Endothelial cell of umbilical vein (primary cell): ENCODE measurements around the gene PRKAG2. TPM values are rescaled to one million over a fixed set of nuclear protein-coding genes. Genes with fewer than 3 reads are reported as not detected.

Experiments used
- BruUV-seq: library from RNA; stranded (reverse); fragments of 400-500 nt; replicated peaks from 2 replicates; lab custom pipeline; 2021; lab: Mats Ljungman, UMichigan
- CTCF ChIA-PET: fragments of 300-600, 350-600 bp; sonication (Branson Sonifier 250); formaldehyde crosslinking; loops from one replicate; lab custom pipeline; 2021; ENCODE audit warnings: antibody characterized with exemption, inconsistent platforms; lab: Charles Lee
- POLR2A ChIA-PET: fragments of 300-600, 350-600 bp; sonication (Branson Sonifier 250); formaldehyde crosslinking; loops from one replicate; lab custom pipeline; 2021; ENCODE audit warnings: antibody characterized with exemption, inconsistent platforms; lab: Charles Lee
- DNase-seq: peaks from one replicate; pipeline ENCODE4 v3.0.0-alpha.2; 2011; ENCODE audit warnings: low read depth, low spot score
- FAIRE-seq: peaks from 2 replicates; lab custom pipeline; 2011; peaks lifted over from hg19 to GRCh38; lab: Jason Lieb, UNC
- H2AFZ ChIP-seq: 2 replicates; pipeline ENCODE4 v1.6.0; 2012; ENCODE audit warnings: low read depth, low read length, control low read depth, inconsistent platforms
- H3K27ac ChIP-seq: 2 replicates; pipeline ENCODE4 v1.5.1; 2011; ENCODE audit warnings: low read depth, mild to moderate bottlenecking, control low read depth, low read length, moderate library complexity; ENCODE audit not compliant: insufficient read depth
- H3K27me3 ChIP-seq, 2 experiments: 2 replicates each; pipeline versions ENCODE4 v1.6.0 to v1.6.1; 2011; ENCODE audit warnings: low read length in 2 of 2, mixed read lengths in 1 of 2; ENCODE audit not compliant: control insufficient read depth in 2 of 2, insufficient read depth in 2 of 2
- H3K36me3 ChIP-seq, 2 experiments: 2 replicates in 1 of 2; 3 replicates in 1 of 2; pipeline ENCODE4 v1.5.1; 2011; ENCODE audit warnings: low read length in 2 of 2, mild to moderate bottlenecking in 1 of 2, moderate library complexity in 1 of 2; ENCODE audit not compliant: control insufficient read depth in 2 of 2, insufficient read depth in 2 of 2; ENCODE audit errors: extremely low read depth in 1 of 2
- H3K4me1 ChIP-seq: 3 replicates; pipeline ENCODE4 v1.5.1; 2011; ENCODE audit warnings: mild to moderate bottlenecking, low read length; ENCODE audit not compliant: control insufficient read depth, insufficient read depth; ENCODE audit errors: extremely low read depth
- H3K4me2 ChIP-seq: 2 replicates; pipeline ENCODE4 v1.6.1; 2011; ENCODE audit warnings: low read length, control low read depth, mixed read lengths; ENCODE audit not compliant: insufficient read depth
- H3K4me3 ChIP-seq, 3 experiments: fragments of 200-600 bp in 1 of 3; sonication (generic), shearing (Covaris generic) in 1 of 3; replicated peaks in 1 of 3; 2 replicates each; pipeline ENCODE4 v1.5.1; 2011 to 2016; ENCODE audit warnings: control low read depth in 3 of 3, low read length in 3 of 3, mild to moderate bottlenecking in 2 of 3, inconsistent platforms in 1 of 3, low read depth in 1 of 3, moderate library complexity in 1 of 3; ENCODE audit not compliant: insufficient read depth in 1 of 3
- H3K79me2 ChIP-seq: 2 replicates; pipeline ENCODE4 v1.6.0; 2012; ENCODE audit warnings: low read length, inconsistent platforms; ENCODE audit not compliant: control insufficient read depth, insufficient read depth
- H3K9ac ChIP-seq: replicated peaks from 2 replicates; pipeline ENCODE3; 2011; ENCODE audit warnings: low read length, control low read depth; ENCODE audit not compliant: insufficient read depth; ENCODE audit errors: extremely low read depth
- H3K9me1 ChIP-seq: replicated peaks from 3 replicates; pipeline ENCODE4 v1.6.0; 2011; ENCODE audit warnings: mild to moderate bottlenecking, low read length; ENCODE audit not compliant: control insufficient read depth, insufficient read depth; ENCODE audit errors: extremely low read depth
- H3K9me3 ChIP-seq: replicated peaks from 2 replicates; pipeline ENCODE4 v1.5.1; 2012; ENCODE audit warnings: low read length, inconsistent platforms; ENCODE audit not compliant: control insufficient read depth, insufficient read depth
- H4K20me1 ChIP-seq: replicated peaks from 2 replicates; pipeline ENCODE3; 2011; ENCODE audit warnings: mild to moderate bottlenecking, low read length; ENCODE audit not compliant: control insufficient read depth, insufficient read depth; ENCODE audit errors: extremely low read depth
- CTCF ChIP-seq, 2 donors: IDR thresholded peaks; 1 replicate in 1 of 2; 2 replicates in 1 of 2; pipeline ENCODE4 v1.5.1; 2011; ENCODE audit warnings: low read length in 2 of 2, mild to moderate bottlenecking in 2 of 2, moderate library complexity in 2 of 2, control low read depth in 1 of 2, inconsistent platforms in 1 of 2, low read depth in 1 of 2; ENCODE audit not compliant: insufficient read depth in 1 of 2; ENCODE audit errors: extremely low read depth in 1 of 2
- EZH2 ChIP-seq: IDR thresholded peaks from 2 replicates; pipeline ENCODE4 v1.6.1; 2012; ENCODE audit warnings: borderline replicate concordance, low read depth, mild to moderate bottlenecking, moderate library complexity, low read length, inconsistent platforms; ENCODE audit not compliant: severe bottlenecking
- FOS ChIP-seq: IDR thresholded peaks from 2 replicates; pipeline ENCODE4 v1.6.1; 2011; ENCODE audit warnings: mild to moderate bottlenecking, low read length, moderate library complexity, borderline replicate concordance; ENCODE audit not compliant: insufficient read depth
- GATA2 ChIP-seq: IDR thresholded peaks from 2 replicates; pipeline ENCODE4 v1.7.0; 2011; ENCODE audit warnings: low read depth, mild to moderate bottlenecking, moderate library complexity, mixed read lengths, low read length; ENCODE audit not compliant: insufficient read length, insufficient read depth
- JUN ChIP-seq: IDR thresholded peaks from 2 replicates; pipeline ENCODE4 v1.6.1; 2011; ENCODE audit warnings: borderline replicate concordance, low read depth; ENCODE audit not compliant: insufficient read length, insufficient read depth
- MYC ChIP-seq: IDR thresholded peaks from one replicate; pipeline ENCODE4 v1.6.1; 2011; ENCODE audit warnings: mild to moderate bottlenecking, low read depth, low read length
- POLR2A ChIP-seq: IDR thresholded peaks from 2 replicates; pipeline ENCODE4 v1.6.1; 2012; ENCODE audit warnings: low read depth, mild to moderate bottlenecking, control low read depth, low read length
- POLR2AphosphoS5 ChIP-seq: IDR thresholded peaks from 2 replicates; pipeline ENCODE4 v1.6.1; 2012; ENCODE audit warnings: low read depth, mild to moderate bottlenecking, control low read depth, low read length, moderate library complexity; ENCODE audit not compliant: insufficient read depth
- dilution Hi-C: fragments of 300-500 bp; cut with MboI; formaldehyde crosslinking; loops from one replicate; pipeline ENCODE4 v1.15.0; 2019; ENCODE audit warnings: low sequenced_read_pairs; ENCODE audit not compliant: extremely low pct_ligation_motif_present
- intact Hi-C: fragments of 100-400 bp; cut with micrococcal nuclease; formaldehyde crosslinking; loops from one replicate; pipeline ENCODE4 v1.10.0; 2022
- polyA plus RNA-seq, 4 experiments: library from polyadenylated mRNA; depleted of rRNA in 3 of 4; stranded (reverse) in 3 of 4; unstranded in 1 of 4; fragments of >200 nt; gene quantifications; 2 replicates each; pipeline versions ENCODE4 v1.2.1 to v1.2.3, GENCODE V29; 2011 to 2012; ENCODE audit warnings: missing spikeins in 1 of 4
- total RNA-seq: library from RNA; stranded (reverse); gene quantifications from 2 replicates; pipeline ENCODE4 v1.2.3, GENCODE V29; 2021
- TF ChIP-seq, protein P1 (sequence below): IDR thresholded peaks from 2 replicates; pipeline ENCODE4 v1.6.1; 2011; ENCODE audit not compliant: insufficient read depth, insufficient read length

The PRKAG2 gene
- total and polyA plus RNA-seq, 2 donors (not counting 3 experiments of a cell fraction or from before 2014, with no cell fraction given) = 19.3 to 51.5 TPM

GRCh38 chr7:151715666-151716315 is 161.1 kb downstream of the PRKAG2 start:
- BruUV-seq = no TSS peak
- ChIA-PET CTCF (no interaction called here), POLR2A (no interaction called here)
- FAIRE-seq = no peak
- no peak for DNase-seq
- Histone ChIP-seq H3K9me1 (no peaks in the 10 kb centered on the region), H3K4me2 (no peak overlapping the region), H3K79me2 (no peaks in the 10 kb centered on the region), H4K20me1 (no peaks in the 10 kb centered on the region), H2AFZ (no peak overlapping the region), H3K9me3 (no peaks in the 10 kb centered on the region), H3K36me3 (no peaks in the 10 kb centered on the region), H3K4me1 (no peaks in the 10 kb centered on the region), H3K27ac (no peak overlapping the region), H3K4me3 (no peak overlapping the region), H3K27me3 (no peaks in the 10 kb centered on the region), H3K9ac (no peak overlapping the region)
- dilution Hi-C loops (no loop called here), intact Hi-C loops (no loop called here)
- TF ChIP-seq MYC (no peak), FOS (no peak), JUN (no peak)

- Histone ChIP-seq H3K79me2 (no peaks in the 10 kb centered on the region), H3K36me3 (no peaks in the 10 kb centered on the region), H3K4me2 (no peak overlapping the region), H4K20me1 (no peaks in the 10 kb centered on the region), H3K4me1 (no peaks in the 10 kb centered on the region), H3K9me3 (no peaks in the 10 kb centered on the region), H3K27me3 (no peaks in the 10 kb centered on the region), H3K9ac (no peak overlapping the region), H3K27ac (no peak overlapping the region), H2AFZ (no peak overlapping the region), H3K4me3 (no peak overlapping the region), H3K9me1 (no peaks in the 10 kb centered on the region)
- CTCF ChIA-PET = interaction anchor here (1.1 to 1.3 kb wide), 2 partner anchors 46 to 82 kb away, joined by 3 read pairs; no protein-coding TSS in a partner anchor
- dilution Hi-C loops (no loop called here), intact Hi-C loops (no loop called here)
- DNase-seq (no peak), FAIRE-seq (no peak)
- BruUV-seq = no TSS peak
- TF ChIP-seq, protein P1, sequence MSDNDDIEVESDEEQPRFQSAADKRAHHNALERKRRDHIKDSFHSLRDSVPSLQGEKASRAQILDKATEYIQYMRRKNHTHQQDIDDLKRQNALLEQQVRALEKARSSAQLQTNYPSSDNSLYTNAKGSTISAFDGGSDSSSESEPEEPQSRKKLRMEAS = no peak
- TF ChIP-seq JUN (no peak), CTCF (IDR thresholded peaks at IDR 0.05; ENCODE audit: extremely low read depth in 1 of 2, insufficient read depth in 1 of 2, low read depth in 1 of 2, low read length in 2 of 2) (no peak), POLR2A (no peak), POLR2AphosphoS5 (no peak), MYC (no peak), EZH2 (no peak), FOS (no peak), GATA2 (no peak)
- POLR2A ChIA-PET = interaction anchor here (0.6 kb wide), 1 partner anchor 76 kb away, joined by 5 read pairs; no protein-coding TSS in a partner anchor
These were observed 162.7 kb downstream of the PRKAG2 start for GRCh38 chr7:151714201-151714600.
